SH-SY5Y (cell line): Measurements from ENCODE around the gene PTCHD4.

Experiments used
- GATA2 ChIP-seq: IDR thresholded peaks from 2 replicates; pipeline ENCODE4 v1.6.1; 2011; ENCODE audit warnings: mild to moderate bottlenecking, low read depth, low read length
- GATA3 ChIP-seq: IDR thresholded peaks from 2 replicates; pipeline ENCODE4 v1.6.1; 2011; ENCODE audit warnings: low read depth, mild to moderate bottlenecking, low read length, moderate library complexity

- TF ChIP-seq GATA2 (no peak), GATA3 (no peak)
Observed at GRCh38 chr6:48136856-48137255, 25.9 kb upstream of the PTCHD4 start.
